Bronchial epithelial cell (primary cell): ENCODE data around the gene ANTXR2. TPM values are rescaled to one million over a fixed set of nuclear protein-coding genes. Genes with fewer than 3 reads are reported as not detected.

ENCODE experiments used
- DNase-seq: peaks from one replicate; pipeline ENCODE4 v3.0.0-alpha.2; 2010; ENCODE audit warnings: low read depth
- FAIRE-seq: peaks from 2 replicates; lab custom pipeline; 2011; peaks lifted over from hg19 to GRCh38; lab: Jason Lieb, UNC
- H3K27me3 ChIP-seq: 2 replicates; pipeline ENCODE4 v1.5.1; 2011; ENCODE audit warnings: low read length; ENCODE audit not compliant: control insufficient read depth, insufficient read depth
- H3K36me3 ChIP-seq: 2 replicates; pipeline ENCODE4 v1.5.1; 2011; ENCODE audit warnings: low read length; ENCODE audit not compliant: control insufficient read depth, insufficient read depth
- H3K4me3 ChIP-seq: 2 replicates; pipeline ENCODE4 v1.5.1; 2011; ENCODE audit warnings: mild to moderate bottlenecking, low read depth, low read length, control low read depth
- CTCF ChIP-seq: IDR thresholded peaks from 2 replicates; pipeline ENCODE4 v1.5.1; 2011; ENCODE audit warnings: mild to moderate bottlenecking, moderate library complexity, low read length, control low read depth, inconsistent platforms; ENCODE audit not compliant: insufficient read depth, severe bottlenecking
- total RNA-seq: library from RNA; depleted of rRNA; stranded (reverse); fragments of >200 nt; gene quantifications from 2 replicates; pipeline ENCODE4 v1.2.1, GENCODE V29; 2014

Gene ANTXR2
- total RNA-seq, 1 donor from 2014 or later = 35.5 TPM

GRCh38 chr4:80062527-80062926 is 10.5 kb downstream of the ANTXR2 start:
- FAIRE-seq = peak; percentile 18
- H3K36me3 ChIP-seq = peaks cover 1% of the 10 kb centered on the region
- no peak for TF ChIP-seq CTCF
- no peaks in the 10 kb centered on the region for H3K27me3 ChIP-seq
- DNase-seq = no peak
- no peak overlapping the region for H3K4me3 ChIP-seq

GRCh38 chr4:80060804-80061203 is 12.2 kb downstream of the ANTXR2 start:
- Histone ChIP-seq H3K27me3 (no peaks in the 10 kb centered on the region), H3K4me3 (no peak overlapping the region), H3K36me3 (peaks cover 1% of the 10 kb centered on the region)
- DNase-seq = no peak
- TF ChIP-seq CTCF = no peak
- FAIRE-seq = no peak

GRCh38 chr4:80058740-80059139 is 14.3 kb downstream of the ANTXR2 start:
- H3K36me3 ChIP-seq = peaks cover 3% of the 10 kb centered on the region
- TF ChIP-seq CTCF = no peak
- no peaks in the 10 kb centered on the region for H3K27me3 ChIP-seq
- DNase-seq (peak; percentile 27), FAIRE-seq (no peak)
- H3K4me3 ChIP-seq = no peak overlapping the region

GRCh38 chr4:80054375-80054774 is 18.7 kb downstream of the ANTXR2 start:
- peaks cover 3% of the 10 kb centered on the region for H3K36me3 ChIP-seq
- no peak for FAIRE-seq
- no peak for TF ChIP-seq CTCF

GRCh38 chr4:80053140-80053910 is 19.7 kb downstream of the ANTXR2 start:
- no peak for TF ChIP-seq CTCF
- Histone ChIP-seq H3K4me3 (no peak overlapping the region), H3K36me3 (peaks cover 3% of the 10 kb centered on the region), H3K27me3 (no peaks in the 10 kb centered on the region)
- DNase-seq (no peak), FAIRE-seq (no peak)

More at GRCh38 chr4:80054375-80054774, 18.7 kb downstream of the ANTXR2 start:
- no peak overlapping the region for H3K4me3 ChIP-seq
- DNase-seq = no peak
- H3K27me3 ChIP-seq = no peaks in the 10 kb centered on the region
